HG02571 (cell line): ENCODE data around the gene CNPY2.
"Not testable (repeated sequence)": the region's sequence is repeated elsewhere in the genome, so short reads cannot be mapped to it uniquely, and the experiment has no call there.

Experiments
- ATAC-seq: cut with Tn5 transposase; IDR thresholded peaks from one replicate; pipeline ENCODE4 v1.9.1; 2021; ENCODE audit warnings: mild to moderate bottlenecking, moderate library complexity; ENCODE audit not compliant: unreplicated experiment

CNPY2 gene

DNA sequence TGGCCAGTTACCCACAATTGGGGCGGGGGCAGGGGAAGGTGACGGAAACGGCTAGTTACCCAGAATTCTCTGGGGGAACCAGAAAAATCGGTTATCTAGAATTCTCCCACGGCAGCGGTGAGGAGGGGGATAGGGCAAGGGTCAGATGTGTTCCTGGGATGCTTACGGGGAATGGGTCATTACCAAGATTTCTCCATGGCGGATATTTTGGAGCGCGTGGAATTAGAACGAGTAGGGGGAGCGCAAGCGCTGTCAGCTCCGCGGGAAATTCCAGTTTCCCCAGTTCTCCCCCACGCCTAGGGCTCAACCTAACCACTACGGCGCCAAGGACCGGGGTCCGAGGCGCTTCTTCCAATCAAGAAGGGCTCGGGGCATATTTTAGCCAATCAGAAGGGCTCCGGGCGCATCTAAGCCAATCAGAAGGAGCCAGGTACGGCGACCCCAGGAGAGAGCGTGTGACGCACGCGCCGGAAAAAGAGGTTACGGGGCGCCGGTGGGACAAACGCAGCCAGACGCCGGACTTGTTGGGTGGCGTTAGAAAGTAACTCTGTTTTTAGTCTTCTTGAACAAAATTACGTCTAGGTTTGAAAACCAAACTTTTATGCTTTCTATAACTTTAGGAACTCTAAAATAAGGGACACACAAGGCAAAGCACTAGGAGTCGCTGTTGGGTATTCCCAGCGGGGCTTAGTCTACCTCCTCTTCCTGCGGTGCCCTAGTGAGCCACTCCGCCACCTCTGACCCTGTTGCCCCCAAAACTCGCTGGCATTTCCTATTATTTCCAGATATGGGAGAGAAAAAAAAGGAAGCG lies 18.1 kb upstream of the CNPY2 start, which contains the start of gene PAN2:
Gene PAN2, minus strand, starts transcription at position 322 of the 811 bp plus-strand sequence. CDS start 906 bp downstream, outside the sequence.
- ATAC-seq, result peak; percentile 96

DNA sequence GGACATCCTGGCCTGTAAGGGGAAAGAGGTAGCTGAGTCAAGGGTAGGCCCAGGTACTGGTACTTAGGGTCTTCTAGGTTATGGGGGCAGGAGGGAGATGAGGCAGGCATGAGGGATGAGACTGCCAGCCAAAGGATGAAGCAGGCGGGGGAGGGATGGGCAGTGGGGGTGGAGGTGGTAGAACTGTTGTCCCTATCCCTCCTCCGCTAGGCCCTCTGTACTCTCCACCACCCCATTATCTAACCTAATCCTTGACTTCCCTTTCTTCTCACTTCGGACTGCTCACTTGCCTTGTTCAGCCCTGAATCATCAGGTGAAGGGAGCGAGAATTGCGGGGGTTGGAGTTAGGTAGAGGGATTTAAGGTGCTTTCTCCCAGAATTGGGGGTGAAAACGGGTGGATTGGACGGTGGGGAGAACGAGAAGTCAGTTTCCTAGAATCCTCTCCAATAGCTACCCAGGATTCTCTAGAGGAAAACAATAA lies 17.4 kb upstream of the CNPY2 start:
- ATAC-seq, result no peak

DNA sequence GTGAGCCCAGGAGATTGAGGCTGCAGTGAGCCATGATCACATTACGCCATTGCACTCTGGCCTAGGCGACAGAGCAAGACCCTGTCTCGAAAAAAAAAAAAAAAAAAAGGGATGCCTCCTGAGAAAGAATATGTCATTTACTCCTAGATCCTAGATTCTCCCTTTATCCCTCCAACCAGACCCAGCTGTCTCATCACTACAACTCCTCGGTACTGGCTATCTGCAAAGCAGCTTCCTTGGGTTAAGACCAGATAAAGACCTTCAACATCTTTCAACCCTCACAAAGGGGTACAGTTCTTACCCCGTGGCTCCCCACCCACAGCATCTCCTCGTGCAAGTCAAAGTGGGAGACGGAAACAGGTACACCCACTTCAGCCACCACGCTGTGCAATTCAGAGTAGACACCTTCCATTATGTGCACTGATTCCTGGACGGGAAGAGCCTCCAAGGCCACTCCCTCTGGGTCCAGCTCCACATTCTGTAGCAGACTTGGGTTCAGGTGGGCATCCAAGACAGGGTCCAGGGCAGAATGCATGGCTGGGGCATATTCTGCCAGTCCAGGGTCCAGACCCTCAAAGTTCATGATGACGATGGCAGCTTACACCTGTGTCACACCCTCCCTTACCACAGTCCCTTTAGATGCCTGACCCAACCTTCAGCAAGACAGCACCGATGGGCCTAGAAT lies 16.9 kb upstream of the CNPY2 start:
- no peak for ATAC-seq

DNA sequence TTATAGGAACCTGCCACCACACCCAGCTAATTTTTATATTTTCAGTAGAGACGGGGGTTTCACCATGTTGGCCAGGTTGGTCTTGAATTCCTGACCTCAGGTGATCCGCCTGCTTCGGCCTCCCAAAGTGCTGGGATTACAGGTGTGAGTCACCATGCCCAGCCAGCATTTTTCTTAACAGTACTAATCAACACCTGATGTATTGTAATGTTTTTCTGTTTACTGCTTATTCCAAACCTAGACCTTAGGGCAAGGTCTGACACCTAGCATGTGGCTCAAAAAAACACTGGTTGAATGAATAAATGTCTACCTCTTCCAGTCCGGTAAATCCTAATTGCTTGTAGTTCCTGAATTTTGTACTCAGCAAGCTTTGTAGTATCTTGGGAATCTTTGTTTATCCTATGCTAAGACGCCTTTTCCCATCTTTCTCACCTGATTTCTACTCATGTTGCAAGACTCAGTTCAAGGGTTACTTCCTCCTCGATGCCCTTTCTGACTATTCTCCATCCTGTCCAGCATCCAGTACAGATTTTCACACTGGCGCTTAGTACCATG lies 15.2 kb upstream of the CNPY2 start:
- no peak for ATAC-seq

DNA sequence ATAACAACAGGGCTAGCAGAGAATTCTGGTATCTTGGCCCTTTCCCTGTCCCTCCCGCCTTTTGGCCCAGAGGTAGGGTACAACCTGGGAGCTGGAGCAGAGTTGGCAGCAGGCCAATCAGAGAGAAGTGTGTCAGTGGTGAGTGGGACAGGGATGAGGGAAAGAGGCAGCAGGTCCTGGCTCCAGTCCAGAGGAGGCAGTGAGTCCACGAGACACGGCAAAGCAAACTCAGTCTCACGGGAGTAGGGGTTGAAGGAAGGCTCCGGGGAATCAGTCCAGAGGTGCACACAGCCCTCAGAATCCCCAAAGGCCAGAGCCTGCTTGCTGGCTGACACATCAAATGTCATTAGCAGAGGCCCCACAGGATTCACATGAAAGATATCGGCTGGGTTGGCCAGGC lies 10.7 kb upstream of the CNPY2 start:
- ATAC-seq, result no peak

DNA sequence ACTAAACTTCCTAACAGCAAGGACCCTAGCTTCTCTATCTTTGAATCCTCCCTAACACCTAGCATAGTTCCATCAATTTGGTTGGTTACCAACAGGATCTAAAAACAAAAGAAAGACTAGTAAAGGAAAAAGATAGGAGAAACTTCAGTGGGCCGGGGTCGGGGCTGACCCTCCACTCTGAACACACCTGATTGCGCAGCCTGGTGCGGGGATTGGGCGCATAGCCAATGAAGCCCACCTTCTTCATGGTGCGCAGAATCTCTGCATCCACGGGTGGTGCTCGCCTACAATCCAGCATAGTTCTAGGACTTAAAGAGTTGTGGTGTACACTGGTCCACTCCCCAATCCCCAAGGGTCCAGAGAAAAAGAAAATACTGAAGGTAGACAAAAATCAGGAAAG lies 10.3 kb upstream of the CNPY2 start:
- ATAC-seq, result no peak

DNA sequence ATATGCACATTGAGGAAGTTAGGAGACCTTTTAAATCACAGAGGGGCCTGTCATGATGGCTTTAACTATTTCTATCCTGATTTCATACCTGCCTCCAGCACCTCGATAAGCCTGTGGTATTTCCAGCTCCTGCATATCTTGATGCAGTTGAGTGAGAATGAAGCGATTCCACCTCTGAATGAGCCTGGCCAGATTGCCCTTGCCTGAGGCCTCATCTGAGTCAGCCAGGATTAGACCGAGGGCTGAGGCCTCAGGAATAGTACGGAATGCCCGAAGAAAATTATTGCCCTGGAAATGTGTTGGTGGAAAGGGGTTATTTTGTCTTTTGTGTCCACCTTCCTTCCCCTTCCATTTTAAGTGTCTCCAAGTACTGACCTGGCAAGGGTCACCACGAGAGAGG lies 8.4 kb upstream of the CNPY2 start:
- no peak for ATAC-seq

DNA sequence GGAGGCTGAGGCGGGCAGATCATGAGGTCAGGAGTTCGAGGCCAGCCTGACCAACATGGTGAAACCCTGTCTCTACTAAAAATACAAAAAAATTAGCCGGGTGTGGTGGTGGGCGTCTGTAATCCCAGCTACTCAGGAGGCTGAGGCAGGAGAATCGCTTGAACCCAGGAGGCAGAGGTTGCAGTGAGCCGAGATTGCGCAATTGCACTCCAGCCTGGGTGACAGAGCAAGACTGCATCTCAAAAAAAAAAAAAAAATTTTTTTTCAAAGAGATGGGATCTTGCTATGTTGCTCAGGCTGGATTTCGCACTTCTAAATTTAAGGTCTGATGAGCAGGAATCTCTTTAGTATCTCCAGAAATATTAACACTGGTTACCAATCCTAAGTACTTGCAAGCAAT lies 5.8 kb upstream of the CNPY2 start:
- ATAC-seq, result not testable (repeated sequence)

DNA sequence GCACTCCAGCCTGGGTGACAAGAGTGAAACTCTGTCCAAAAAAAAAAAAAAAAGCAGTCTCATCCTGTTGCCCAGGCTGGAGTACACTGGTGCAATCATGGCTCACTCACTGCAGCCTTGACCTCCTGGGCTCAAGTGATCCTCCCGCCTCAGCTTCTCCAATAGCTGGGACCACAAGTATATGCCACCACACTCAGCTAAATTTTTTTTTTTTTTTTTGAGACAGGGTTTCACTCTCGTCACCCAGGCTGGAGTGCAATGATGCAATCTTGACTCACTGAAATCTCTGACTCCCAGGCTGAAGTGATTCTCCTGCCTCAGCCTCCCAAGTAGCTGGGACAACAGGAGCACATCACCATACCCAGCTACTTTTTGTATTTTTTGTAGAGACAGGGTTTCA lies 5.2 kb upstream of the CNPY2 start:
- no peak for ATAC-seq

DNA sequence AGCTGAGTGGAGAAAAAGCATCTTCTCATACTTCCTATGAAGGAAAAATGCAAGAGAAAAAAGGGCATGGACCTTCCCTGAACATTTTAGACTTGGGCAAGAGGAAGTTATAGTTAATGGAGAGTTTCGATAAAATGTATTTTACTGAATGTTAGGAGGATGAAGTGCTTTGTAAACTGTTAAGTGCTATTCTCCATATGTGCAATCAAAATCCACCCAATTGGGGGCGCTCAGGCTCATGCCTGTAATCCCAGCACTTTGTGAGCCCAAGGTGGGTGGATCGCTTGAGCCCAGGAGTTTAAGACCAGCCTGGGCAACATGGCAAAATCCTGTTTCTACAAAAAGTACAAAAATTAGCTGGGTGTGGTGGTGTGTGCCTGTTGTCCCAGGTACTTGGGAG lies 1.9 kb upstream of the CNPY2 start:
- ATAC-seq, result no peak

DNA sequence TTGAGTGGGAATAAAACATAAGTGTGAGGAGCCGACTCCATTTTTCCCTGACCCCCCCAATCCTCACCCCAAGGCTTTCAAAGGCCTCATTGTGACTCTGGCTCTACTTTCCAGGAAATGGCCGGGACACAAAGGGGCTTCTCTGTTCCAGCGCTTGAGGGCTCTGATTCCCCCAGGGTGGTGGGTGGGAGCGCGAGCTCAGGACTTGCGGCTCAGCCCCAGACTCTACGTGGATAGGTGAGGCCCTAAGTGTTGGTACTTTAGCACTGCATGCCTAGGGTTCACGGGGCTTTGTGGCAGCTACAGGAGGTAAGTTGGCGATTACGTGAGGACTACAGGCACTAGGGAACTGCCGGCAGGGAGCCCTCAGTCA lies 553 bp downstream of the CNPY2 start:
- no peak for ATAC-seq

DNA sequence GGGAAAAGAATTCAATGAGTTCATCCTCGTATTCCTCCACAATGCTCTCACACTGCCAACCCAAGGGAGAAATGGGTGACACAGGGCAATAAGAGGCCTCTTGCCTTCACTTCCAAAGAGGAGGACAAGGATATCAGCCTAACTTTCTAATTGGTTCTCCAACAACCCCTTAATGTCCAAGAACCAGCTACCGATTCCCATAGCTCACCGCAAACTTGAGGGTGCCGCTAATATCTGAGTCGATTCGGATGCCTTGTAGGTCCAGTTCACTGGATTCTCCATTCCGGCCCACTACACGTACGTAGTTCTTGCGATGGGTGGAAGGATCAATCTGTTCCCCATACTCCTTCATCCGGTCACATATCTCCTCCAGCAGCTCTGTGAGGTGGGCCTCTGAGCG lies 4.8 kb downstream of the CNPY2 start:
- no peak for ATAC-seq

DNA sequence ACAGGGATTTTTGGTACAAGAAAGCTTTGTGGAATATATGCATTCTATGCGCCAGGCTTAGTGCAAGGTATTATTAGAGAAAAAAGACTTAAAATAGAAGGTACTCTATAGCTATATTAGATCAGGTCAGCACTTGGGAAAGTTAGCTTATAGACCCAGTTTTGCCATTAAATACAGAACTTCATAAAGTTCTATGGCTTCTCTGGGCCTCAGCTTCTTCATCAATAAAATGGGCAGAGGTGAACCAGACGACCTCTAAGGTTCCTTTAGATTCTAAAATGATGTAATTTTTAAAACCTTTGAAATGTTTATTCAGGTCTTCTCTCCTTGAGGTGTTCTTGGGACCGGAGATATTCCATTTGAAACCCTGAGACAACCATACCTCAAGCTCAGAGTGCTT lies 7.1 kb downstream of the CNPY2 start:
- ATAC-seq, result no peak

DNA sequence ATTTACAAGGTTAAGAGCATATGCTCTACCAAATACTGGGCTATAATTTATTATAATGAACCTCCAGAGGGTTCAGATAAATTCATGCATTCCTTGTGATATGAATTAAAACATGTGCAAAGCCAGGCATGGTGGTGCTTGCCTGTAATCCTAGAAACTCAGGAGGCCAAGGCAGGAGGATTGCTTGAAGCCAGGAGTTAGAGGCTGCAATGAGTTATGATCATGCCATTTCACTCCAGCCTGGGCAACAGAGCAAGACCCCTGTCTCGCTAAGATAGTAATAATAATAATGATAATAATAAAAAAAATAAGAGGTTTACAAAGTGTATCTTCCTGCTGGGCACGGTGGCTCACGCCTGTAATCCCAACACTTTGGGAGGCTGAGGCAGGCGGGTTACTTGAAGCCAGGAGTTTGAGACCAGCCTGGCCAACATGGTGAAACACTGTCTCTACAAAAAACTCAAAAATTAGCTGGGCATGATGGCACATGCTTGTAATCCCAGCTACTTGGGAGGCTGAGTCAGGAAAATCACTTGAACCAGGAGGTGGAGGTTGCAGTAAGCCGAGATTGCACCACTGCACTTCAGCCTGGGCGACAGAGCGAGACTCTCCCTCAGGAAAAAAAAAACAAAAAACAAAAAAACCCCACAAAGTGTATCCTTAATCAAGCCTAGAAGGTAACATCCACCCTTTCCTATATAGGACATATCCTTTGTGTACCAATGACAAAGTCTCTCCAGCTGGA lies 8.4 kb downstream of the CNPY2 start:
- no peak for ATAC-seq

DNA sequence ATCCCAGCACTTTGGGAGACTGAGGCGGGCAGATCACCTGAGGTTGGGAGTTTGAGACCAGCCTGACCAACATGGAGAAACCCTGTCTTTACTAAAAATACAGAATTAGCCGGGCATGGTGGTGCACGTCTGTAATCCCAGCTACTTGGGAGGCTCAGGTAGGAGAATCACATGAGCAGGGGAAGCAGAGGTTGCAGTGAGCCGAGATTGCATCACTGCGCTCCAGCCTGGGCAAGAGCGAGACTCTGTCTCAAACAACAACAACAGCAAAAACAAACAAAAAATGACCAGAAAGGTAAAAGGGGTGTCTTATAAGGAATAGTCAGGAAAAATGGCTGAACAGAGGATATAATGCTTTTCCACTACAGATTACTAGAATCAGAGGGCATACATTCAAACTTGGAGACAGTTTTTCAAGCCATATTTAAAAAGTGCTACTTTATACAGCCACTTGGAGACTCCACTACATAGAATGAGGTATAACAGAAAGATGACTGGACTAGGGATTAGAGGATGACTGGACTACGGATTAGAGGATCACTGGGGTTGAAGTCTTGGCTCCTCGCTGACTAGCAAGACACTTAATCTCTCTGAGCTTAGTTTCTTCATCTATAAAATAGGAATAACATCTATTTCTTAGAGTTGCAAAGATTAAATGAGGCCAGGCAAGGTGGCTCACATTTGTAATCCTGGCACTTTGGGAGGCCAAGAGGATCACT lies 10.8 kb downstream of the CNPY2 start:
- no peak for ATAC-seq

DNA sequence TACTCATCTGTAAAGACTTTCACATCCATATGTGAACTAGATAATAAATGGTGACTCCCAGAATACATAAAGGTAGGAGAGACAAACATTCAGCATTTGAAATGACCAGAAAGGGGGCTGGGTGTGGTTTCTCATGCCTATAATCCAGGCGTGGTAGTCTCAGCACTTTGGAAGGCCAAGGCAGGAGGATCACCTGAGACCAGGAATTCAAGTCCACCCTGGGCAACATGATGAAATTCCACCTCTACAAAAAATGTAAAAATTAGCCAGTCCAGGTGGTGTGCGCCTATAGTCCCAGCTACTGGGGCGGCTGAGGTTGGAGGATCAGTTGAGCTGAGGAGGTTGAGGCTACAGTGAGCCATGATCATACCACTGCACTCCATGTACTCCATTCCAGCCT lies 11.5 kb downstream of the CNPY2 start:
- ATAC-seq, result no peak

DNA sequence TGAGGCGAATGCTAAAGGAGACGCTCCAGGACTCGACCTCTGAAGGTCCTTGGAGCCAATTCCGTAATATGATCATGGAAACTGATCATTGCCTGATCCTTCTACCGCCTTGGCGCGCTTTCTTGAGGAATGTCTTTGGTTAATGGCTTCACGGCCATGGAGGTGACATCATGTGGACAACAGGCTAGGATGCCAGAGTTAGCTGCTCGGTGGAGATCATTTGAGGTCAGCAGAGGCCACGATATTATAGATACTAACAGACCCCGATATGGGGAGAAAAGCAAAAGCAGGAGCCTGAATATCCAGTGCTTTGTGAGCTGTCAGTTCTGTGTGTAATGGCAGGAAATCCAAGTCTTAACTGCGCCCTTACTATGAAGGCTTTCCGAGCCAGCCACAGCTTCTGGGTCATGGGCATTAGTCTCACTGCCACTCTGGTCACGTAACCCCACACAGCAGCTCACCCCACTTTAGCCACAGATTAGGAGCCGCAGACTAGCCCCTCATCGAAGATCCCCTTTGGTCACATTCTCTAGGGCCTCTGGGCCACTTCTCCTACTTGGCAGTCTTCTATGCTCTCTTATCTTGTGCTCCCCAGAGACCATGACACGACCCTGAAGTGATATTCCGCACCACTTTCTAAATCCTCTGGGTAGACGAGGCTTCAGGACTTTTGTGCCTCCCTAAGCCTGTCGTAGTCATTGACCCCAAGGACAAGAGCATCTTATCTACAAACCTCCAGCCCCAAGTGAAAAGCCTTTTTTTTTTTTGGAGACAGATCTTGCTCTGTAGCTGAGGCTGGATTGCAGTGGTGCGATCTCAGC lies 14.9 kb downstream of the CNPY2 start:
- ATAC-seq, result no peak

DNA sequence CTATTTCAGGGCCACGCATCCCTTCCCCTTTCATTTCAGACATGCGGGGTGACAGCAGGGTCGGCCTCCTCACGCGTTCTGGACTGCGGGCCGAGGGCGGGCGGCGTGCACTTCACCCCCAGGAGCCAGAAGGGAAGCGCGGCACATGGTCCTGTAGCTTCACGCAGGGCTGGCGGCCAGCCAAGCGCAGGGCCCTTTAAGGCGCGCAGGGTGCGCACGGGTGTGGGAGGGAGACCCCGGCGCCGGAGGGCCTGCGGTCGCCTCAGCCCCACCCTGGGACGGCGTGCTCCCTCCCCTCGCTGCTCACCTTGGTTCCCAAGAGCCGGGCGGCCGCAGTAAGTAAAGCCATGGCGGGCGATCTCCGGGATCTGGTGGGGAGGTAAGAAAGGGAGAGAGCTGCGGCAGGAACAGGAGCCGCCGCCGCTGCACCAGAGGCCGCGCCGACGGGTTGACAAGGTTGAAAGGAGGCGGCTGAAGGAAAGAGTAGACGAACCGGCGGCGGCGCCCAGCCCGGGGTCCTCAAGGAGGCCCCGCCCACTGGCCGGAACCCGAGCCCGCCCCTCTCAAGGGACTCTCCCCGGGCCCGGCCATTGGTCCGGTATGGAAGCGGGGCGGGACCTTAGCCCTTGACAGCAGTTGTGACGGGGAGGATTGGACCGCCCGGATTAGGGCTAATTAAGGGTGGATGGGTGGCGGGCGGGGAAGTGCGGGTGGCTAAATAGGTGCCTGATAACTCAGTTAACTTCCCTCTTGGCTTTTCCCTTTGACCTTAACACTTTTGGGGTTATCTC lies 15.7 kb downstream of the CNPY2 start, which contains the start of gene CS:
Gene CS, minus strand, starts transcription at position 478 of the 791 bp plus-strand sequence. Its CDS starts 129 bp downstream, at position 349.
- ATAC-seq, result peak; percentile 95

DNA sequence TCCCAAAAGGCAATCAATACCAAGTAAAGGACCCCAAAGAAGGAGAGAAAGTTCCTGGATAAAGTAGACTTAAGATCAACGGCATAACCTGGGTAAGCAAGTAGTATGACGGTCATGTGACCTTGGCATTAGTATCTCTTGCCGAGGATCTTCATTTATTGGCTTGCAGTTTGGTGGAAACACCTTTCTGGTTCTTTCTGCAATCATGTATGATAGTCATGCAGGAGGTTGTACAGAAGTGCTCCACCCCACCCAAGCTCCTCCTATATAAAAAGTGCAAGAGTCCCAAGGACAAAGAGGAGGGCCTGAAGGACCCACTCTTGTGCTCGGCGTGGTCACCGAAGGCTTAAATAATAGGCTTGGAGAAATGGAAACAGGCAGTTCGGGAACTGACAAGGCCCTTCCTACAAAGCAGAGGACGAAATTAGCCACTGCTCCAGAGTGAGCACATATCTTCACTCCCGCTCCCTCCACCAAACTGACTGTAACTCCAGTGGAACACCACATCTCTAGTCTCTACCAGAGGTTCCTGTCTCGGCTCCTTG lies 16.4 kb downstream of the CNPY2 start:
- no peak for ATAC-seq
